B cell (primary cell): ENCODE data around the gene LZIC. TPM values are rescaled to one million over a fixed set of nuclear protein-coding genes. Genes with fewer than 3 reads are reported as not detected.

Experiments
- ATAC-seq: fragments of 200-7000 bp; cut with Tn5 transposase; one replicate; pipeline ENCODE4 v1.10.0; 2021; ENCODE audit warnings: low read depth, mild to moderate bottlenecking, moderate number of reproducible peaks, moderate library complexity
- CTCF ChIA-PET: fragments of 350-600 bp; sonication (Branson Sonifier 250); formaldehyde crosslinking; loops from one replicate; lab custom pipeline; 2021; ENCODE audit warnings: antibody characterized with exemption, inconsistent platforms; lab: Charles Lee
- POLR2A ChIA-PET: fragments of 350-600 bp; sonication (Branson Sonifier 250); formaldehyde crosslinking; loops from one replicate; lab custom pipeline; 2021; ENCODE audit warnings: antibody characterized with exemption; lab: Charles Lee
- DNase-seq: peaks from one replicate; pipeline ENCODE4 v3.0.0; 2013
- H2AFZ ChIP-seq: 2 replicates; pipeline ENCODE4 v1.6.1; 2012; ENCODE audit warnings: mild to moderate bottlenecking, low read depth, low read length; ENCODE audit not compliant: insufficient read depth, poor library complexity, severe bottlenecking
- H3K27ac ChIP-seq, 2 donors: 1 replicate in 1 of 2; 2 replicates in 1 of 2; pipeline ENCODE4 v1.5.1; 2012 to 2013; ENCODE audit warnings: low read length in 2 of 2, mild to moderate bottlenecking in 2 of 2, moderate library complexity in 1 of 2
- H3K27me3 ChIP-seq, 4 experiments: fragments of 200-600 bp in 1 of 4; sonication (generic) in 1 of 4; replicated peaks in 1 of 4; 1 replicate in 2 of 4; 2 replicates in 2 of 4; pipeline versions ENCODE4 v1.6.1 to v1.7.0; 2013 to 2016; ENCODE audit warnings: low read length in 3 of 4, mild to moderate bottlenecking in 2 of 4, mixed read lengths in 1 of 4, moderate library complexity in 1 of 4; ENCODE audit not compliant: insufficient read depth in 4 of 4, control insufficient read depth in 3 of 4; ENCODE audit errors: control extremely low read depth in 1 of 4
- H3K36me3 ChIP-seq, 2 experiments: replicated peaks in 1 of 2; 1 replicate in 1 of 2; 2 replicates in 1 of 2; pipeline versions ENCODE4 v1.6.1 to v1.7.1; 2013; ENCODE audit warnings: low read length in 1 of 2; ENCODE audit not compliant: insufficient read depth in 2 of 2, control insufficient read depth in 1 of 2; ENCODE audit errors: control extremely low read depth in 1 of 2, extremely low read depth in 1 of 2
- H3K4me1 ChIP-seq, 2 donors: fragments of 200-600 bp in 1 of 2; sonication (generic) in 1 of 2; 1 replicate in 1 of 2; 2 replicates in 1 of 2; pipeline versions ENCODE4 v1.5.1 to v1.6.1; 2013 to 2017; ENCODE audit warnings: low read length in 2 of 2; ENCODE audit not compliant: control insufficient read depth in 2 of 2, insufficient read depth in 2 of 2
- H3K4me2 ChIP-seq: replicated peaks from 2 replicates; pipeline ENCODE3; 2012; ENCODE audit warnings: mild to moderate bottlenecking, low read depth, low read length; ENCODE audit not compliant: poor library complexity, severe bottlenecking
- H3K4me3 ChIP-seq, 5 experiments: fragments of 200-600 bp in 1 of 5; sonication (generic) in 1 of 5; 1 replicate in 3 of 5; 2 replicates in 2 of 5; pipeline versions ENCODE4 v1.5.1 to v1.7.0; 2011 to 2016; ENCODE audit warnings: low read length in 4 of 5, mild to moderate bottlenecking in 4 of 5, low read depth in 2 of 5, control low read depth in 1 of 5, moderate library complexity in 1 of 5; ENCODE audit not compliant: insufficient read depth in 1 of 5; ENCODE audit errors: control extremely low read depth in 1 of 5, extremely low read depth in 1 of 5
- H3K79me2 ChIP-seq: fragments of 200-600 bp; sonication (generic); one replicate; pipeline ENCODE4 v1.6.0; 2016; ENCODE audit warnings: low read length; ENCODE audit not compliant: control insufficient read depth, insufficient read depth
- H3K9ac ChIP-seq: fragments of 200-600 bp; sonication (generic); 2 replicates; pipeline ENCODE4 v1.6.1; 2017; ENCODE audit warnings: mild to moderate bottlenecking, low read length, moderate library complexity
- H3K9me3 ChIP-seq, 3 donors: one replicate each; pipeline versions ENCODE4 v1.6.1 to v1.7.1; 2013; ENCODE audit warnings: low read length in 2 of 3; ENCODE audit not compliant: control insufficient read depth in 2 of 3, insufficient read depth in 1 of 3; ENCODE audit errors: control extremely low read depth in 1 of 3
- H4K20me1 ChIP-seq: 2 replicates; pipeline ENCODE4 v1.6.0; 2012; ENCODE audit warnings: mild to moderate bottlenecking, low read length; ENCODE audit not compliant: insufficient read depth, control insufficient read depth, poor library complexity, severe bottlenecking
- H3K27ac Mint-ChIP-seq: one replicate; pipeline ENCODE4 v1.8.0; 2021; ENCODE audit warnings: mixed read lengths
- H3K27me3 Mint-ChIP-seq: one replicate; pipeline ENCODE4 v1.8.0; 2021; ENCODE audit warnings: mixed read lengths
- H3K4me1 Mint-ChIP-seq: one replicate; pipeline ENCODE4 v1.8.0; 2021; ENCODE audit warnings: mixed read lengths
- H3K4me3 Mint-ChIP-seq: one replicate; pipeline ENCODE4 v1.8.0; 2021; ENCODE audit warnings: mixed read lengths
- H3K9me3 Mint-ChIP-seq: one replicate; pipeline ENCODE4 v1.8.0; 2022; ENCODE audit warnings: mixed read lengths; ENCODE audit not compliant: insufficient read depth
- EZH2 ChIP-seq: IDR thresholded peaks from 2 replicates; pipeline ENCODE4 v1.6.1; 2012; ENCODE audit warnings: borderline replicate concordance, low read depth, mild to moderate bottlenecking, moderate library complexity, low read length; ENCODE audit not compliant: insufficient read depth, poor library complexity, severe bottlenecking
- WGBS: methylation state at CpG from one replicate; pipeline ENCODE4 v1.1.5; 2013; ENCODE audit warnings: missing lambda C conversion rate; ENCODE audit not compliant: insufficient coverage; 5-methylcytosine and 5-hydroxymethylcytosine counted together
- intact Hi-C: fragments of 100-400 bp; cut with micrococcal nuclease; formaldehyde crosslinking; loops from one replicate; pipeline ENCODE4 v1.10.0; 2022
- polyA plus RNA-seq: library from polyadenylated mRNA; depleted of rRNA; stranded (reverse); fragments of >200 nt; gene quantifications from 2 replicates; pipeline ENCODE4 v1.2.3, GENCODE V29; 2012
- total RNA-seq, 2 donors: library from RNA; stranded (reverse); fragments of 120-200 nt in 1 of 2; gene quantifications; 1 replicate in 1 of 2; 2 replicates in 1 of 2; pipeline versions ENCODE4 v1.2.3 to v1.2.4, GENCODE V29; 2013 to 2022
- TF ChIP-seq, protein P1 (sequence below): fragments of 200-600 bp; IDR thresholded peaks from one replicate; pipeline ENCODE4 v1.8.0; 2022; ENCODE audit warnings: antibody characterized with exemption, mild to moderate bottlenecking

Gene LZIC
- total and polyA plus RNA-seq, 2 donors (not counting 1 experiment from before 2014, with no cell fraction given) = 6.2 to 26.0 TPM

DNA sequence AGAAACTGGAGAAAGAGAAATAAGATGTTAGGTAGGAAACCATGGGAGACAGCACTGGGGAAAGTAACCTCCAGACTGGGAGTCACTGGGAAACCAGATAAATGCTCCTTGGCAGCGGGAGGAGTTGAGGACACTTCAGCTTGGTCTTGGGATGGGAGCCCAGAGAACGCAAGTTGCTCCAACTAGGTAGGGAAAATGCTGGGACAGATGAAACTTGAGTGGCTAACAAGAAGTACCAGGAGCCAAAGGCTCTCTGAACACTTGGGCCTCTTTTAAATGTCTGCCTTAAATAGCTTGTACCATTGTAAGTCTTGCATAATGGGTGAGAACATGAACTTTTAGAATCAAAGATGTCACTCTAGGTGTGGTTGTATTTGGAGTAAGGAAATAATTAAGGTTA is 3.1 kb upstream of the LZIC start:
- Histone ChIP-seq H3K27me3 (no peaks in the 10 kb centered on the region), H3K36me3 (peaks cover 0 to 7% of the 10 kb centered on the region in 2 experiments), H3K9ac (no peak overlapping the region), H3K9me3 (no peaks in the 10 kb centered on the region), H3K4me2 (no peak overlapping the region), H3K4me3 (no peak overlapping the region), H4K20me1 (no peaks in the 10 kb centered on the region), H3K27ac (no peak overlapping the region), H2AFZ (no peak overlapping the region), H3K79me2 (peaks cover 44% of the 10 kb centered on the region), H3K4me1 (peaks cover 32 to 47% of the 10 kb centered on the region in 2 donors)
- intact Hi-C loops = no loop called here
- 100% methylated on average over 2 of the region's 2 CpGs for WGBS
- ATAC-seq = no peak
- Mint-ChIP-seq H3K9me3 (no peaks in the 10 kb centered on the region), H3K4me3 (no peak overlapping the region), H3K4me1 (peaks cover 29% of the 10 kb centered on the region), H3K27ac (no peak overlapping the region), H3K27me3 (no peaks in the 10 kb centered on the region)
- DNase-seq = no peak
- TF ChIP-seq, protein P1, sequence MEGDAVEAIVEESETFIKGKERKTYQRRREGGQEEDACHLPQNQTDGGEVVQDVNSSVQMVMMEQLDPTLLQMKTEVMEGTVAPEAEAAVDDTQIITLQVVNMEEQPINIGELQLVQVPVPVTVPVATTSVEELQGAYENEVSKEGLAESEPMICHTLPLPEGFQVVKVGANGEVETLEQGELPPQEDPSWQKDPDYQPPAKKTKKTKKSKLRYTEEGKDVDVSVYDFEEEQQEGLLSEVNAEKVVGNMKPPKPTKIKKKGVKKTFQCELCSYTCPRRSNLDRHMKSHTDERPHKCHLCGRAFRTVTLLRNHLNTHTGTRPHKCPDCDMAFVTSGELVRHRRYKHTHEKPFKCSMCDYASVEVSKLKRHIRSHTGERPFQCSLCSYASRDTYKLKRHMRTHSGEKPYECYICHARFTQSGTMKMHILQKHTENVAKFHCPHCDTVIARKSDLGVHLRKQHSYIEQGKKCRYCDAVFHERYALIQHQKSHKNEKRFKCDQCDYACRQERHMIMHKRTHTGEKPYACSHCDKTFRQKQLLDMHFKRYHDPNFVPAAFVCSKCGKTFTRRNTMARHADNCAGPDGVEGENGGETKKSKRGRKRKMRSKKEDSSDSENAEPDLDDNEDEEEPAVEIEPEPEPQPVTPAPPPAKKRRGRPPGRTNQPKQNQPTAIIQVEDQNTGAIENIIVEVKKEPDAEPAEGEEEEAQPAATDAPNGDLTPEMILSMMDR = no peak
- TF ChIP-seq EZH2 = no peak
- ChIA-PET POLR2A (no interaction called here), CTCF (interaction anchor here (0.5 kb wide), 1 partner anchor 9 kb away, joined by 5 read pairs; no protein-coding TSS in a partner anchor)

DNA sequence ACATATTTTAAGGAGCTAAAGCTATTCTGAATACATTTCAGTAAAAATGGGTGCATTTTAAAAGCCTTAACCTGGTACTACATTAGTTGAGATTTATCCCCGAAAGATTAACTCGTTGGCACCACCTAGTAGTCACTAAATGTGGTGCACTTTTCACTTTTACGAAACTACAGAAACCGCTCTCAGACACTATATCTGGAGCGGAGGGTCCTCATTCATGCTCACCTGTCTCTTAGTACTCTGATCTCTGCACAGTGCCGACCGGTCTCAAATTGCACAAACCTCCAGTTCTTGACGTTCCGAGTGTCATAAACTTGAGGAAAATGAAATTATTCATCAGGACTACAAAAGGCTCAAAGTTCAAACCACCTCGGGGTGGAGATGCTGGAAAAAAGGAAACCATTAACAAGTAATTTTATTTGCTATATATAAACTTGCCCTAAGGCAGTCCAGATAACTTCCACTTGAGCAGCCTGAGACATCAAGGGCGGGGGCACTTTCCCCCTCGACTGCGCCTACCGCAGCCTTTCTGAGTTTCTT is 722 bp downstream of the LZIC start:
- H4K20me1 ChIP-seq = no peaks in the 10 kb centered on the region
- DNase-seq = peak; percentile 75
- peak overlapping the region; percentile 91 for H2AFZ ChIP-seq

More for the DNA sequence above, 722 bp downstream of the LZIC start:
- Mint-ChIP-seq H3K27me3 (no peaks in the 10 kb centered on the region), H3K27ac (peak overlapping the region; percentile 97), H3K4me3 (peak overlapping the region; percentile 95), H3K4me1 (peaks cover 20% of the 10 kb centered on the region), H3K9me3 (no peaks in the 10 kb centered on the region)
- peaks cover 14 to 27% of the 10 kb centered on the region in 2 donors for H3K4me1 ChIP-seq
- peaks cover 0 to 7% of the 10 kb centered on the region in 2 experiments for H3K36me3 ChIP-seq
- TF ChIP-seq, protein P1 = peak; percentile 74
- no peak for TF ChIP-seq EZH2
- intact Hi-C loops = loop anchor here (1.0 to 5.0 kb wide), 3 partner anchors 67 to 530 kb away; partner anchors contain the start of genes DFFA and PEX14
- H3K27me3 ChIP-seq = no peaks in the 10 kb centered on the region
- CTCF ChIA-PET = interaction anchor here (1.0 to 8.9 kb wide), 6 partner anchors 8 to 157 kb away, joined by 3 to 76 read pairs (median 8); no protein-coding TSS in a partner anchor
- peak; percentile 29 for ATAC-seq
- no peaks in the 10 kb centered on the region for H3K9me3 ChIP-seq
- H3K79me2 ChIP-seq = peaks cover 38% of the 10 kb centered on the region
- peak overlapping the region; percentile 82 for H3K4me2 ChIP-seq
- WGBS = 0% methylated on average over 9 of the region's 14 CpGs
- POLR2A ChIA-PET = interaction anchor here (0.6 to 1.9 kb wide), 4 partner anchors 13 to 125 kb away, joined by 3 to 6 read pairs (median 6); partner anchors contain the start of gene UBE4B
- H3K4me3 ChIP-seq = peak overlapping the region; percentile 51 to 98 (median 72)
- H3K9ac ChIP-seq = peak overlapping the region; percentile 95
- H3K27ac ChIP-seq = peak overlapping the region; percentile 97
